Fibroblast of lung (primary cell): ENCODE data around the gene INTS1. TPM values are rescaled to one million over a fixed set of nuclear protein-coding genes. Genes with fewer than 3 reads are reported as not detected.

ENCODE experiments used
- DNase-seq, 2 donors: peaks; one replicate each; pipeline versions ENCODE4 v3.0.0 to v3.0.0-alpha.2; 2010; ENCODE audit warnings: low read depth in 2 of 2
- H2AFZ ChIP-seq: 2 replicates; pipeline ENCODE4 v1.5.1; 2012; ENCODE audit warnings: low read length, control low read depth, inconsistent platforms
- H3K27ac ChIP-seq: 2 replicates; pipeline ENCODE4 v1.5.1; 2011; ENCODE audit warnings: low read length, control low read depth; ENCODE audit not compliant: insufficient read depth
- H3K27me3 ChIP-seq: 2 replicates; pipeline ENCODE4 v1.5.1; 2011; ENCODE audit warnings: mild to moderate bottlenecking, low read length; ENCODE audit not compliant: control insufficient read depth, insufficient read depth
- H3K36me3 ChIP-seq: 2 replicates; pipeline ENCODE4 v1.5.1; 2011; ENCODE audit warnings: low read length; ENCODE audit not compliant: control insufficient read depth, insufficient read depth
- H3K4me1 ChIP-seq: 2 replicates; pipeline ENCODE4 v1.5.1; 2011; ENCODE audit warnings: low read length; ENCODE audit not compliant: control insufficient read depth, insufficient read depth; ENCODE audit errors: extremely low read depth
- H3K4me2 ChIP-seq: 2 replicates; pipeline ENCODE4 v1.5.1; 2011; ENCODE audit warnings: low read length, control low read depth; ENCODE audit not compliant: insufficient read depth; ENCODE audit errors: extremely low read depth
- H3K4me3 ChIP-seq, 4 experiments: fragments of 200-600 bp in 1 of 4; sonication (generic) in 1 of 4; replicated peaks in 1 of 4; 2 replicates each; pipeline ENCODE4 v1.5.1; 2011 to 2016; ENCODE audit warnings: low read length in 4 of 4, low read depth in 3 of 4, mild to moderate bottlenecking in 3 of 4, control low read depth in 2 of 4, inconsistent platforms in 1 of 4, mixed read lengths in 1 of 4; ENCODE audit not compliant: insufficient read depth in 1 of 4; ENCODE audit errors: control extremely low read depth in 1 of 4
- H3K79me2 ChIP-seq: 2 replicates; pipeline ENCODE4 v1.5.1; 2012; ENCODE audit warnings: mild to moderate bottlenecking, low read length, inconsistent platforms; ENCODE audit not compliant: control insufficient read depth, insufficient read depth
- H3K9ac ChIP-seq: 2 replicates; pipeline ENCODE4 v1.5.1; 2011; ENCODE audit warnings: mild to moderate bottlenecking, low read length, control low read depth; ENCODE audit not compliant: insufficient read depth
- H3K9me3 ChIP-seq: 2 replicates; pipeline ENCODE4 v1.5.1; 2012; ENCODE audit warnings: low read depth, low read length; ENCODE audit not compliant: control insufficient read depth, insufficient read depth
- H4K20me1 ChIP-seq: 2 replicates; pipeline ENCODE4 v1.5.1; 2011; ENCODE audit warnings: low read length; ENCODE audit not compliant: control insufficient read depth, insufficient read depth; ENCODE audit errors: extremely low read depth
- CTCF ChIP-seq, 2 donors: IDR thresholded peaks in 1 of 2; conservative IDR thresholded peaks in 1 of 2; 1 replicate in 1 of 2; 2 replicates in 1 of 2; pipeline ENCODE4 v1.5.1; 2011 to 2012; ENCODE audit warnings: low read length in 2 of 2, control low read depth in 1 of 2, inconsistent platforms in 1 of 2, low read depth in 1 of 2, mild to moderate bottlenecking in 1 of 2
- EZH2 ChIP-seq: IDR thresholded peaks from 2 replicates; pipeline ENCODE4 v1.5.1; 2012; ENCODE audit warnings: low read length, control low read depth, mild to moderate bottlenecking; ENCODE audit errors: missing control alignments
- polyA plus RNA-seq, 2 donors: library from polyadenylated mRNA; depleted of rRNA in 1 of 2; stranded (reverse) in 1 of 2; unstranded in 1 of 2; fragments of >200 nt; gene quantifications; 2 replicates each; pipeline ENCODE4 v1.2.1, GENCODE V29; 2011 to 2012; ENCODE audit warnings: missing spikeins in 1 of 2
- total RNA-seq: library from RNA; depleted of rRNA; stranded (reverse); fragments of >200 nt; gene quantifications from 2 replicates; pipeline ENCODE4 v1.2.1, GENCODE V29; 2014

The INTS1 gene
- total and polyA plus RNA-seq, 2 donors (not counting 1 experiment from before 2014, with no cell fraction given), result 7.1 to 35.5 TPM

- H4K20me1 ChIP-seq, result no peaks in the 10 kb centered on the region
- DNase-seq, result no peak
- peak overlapping the region; percentile 100 for H3K27ac ChIP-seq
- H3K4me3 ChIP-seq, result peak overlapping the region in 3 of 4 experiments; percentile 21 to 60 (median 25)
- H3K4me1 ChIP-seq, result peaks cover 31% of the 10 kb centered on the region
- H3K9ac ChIP-seq, result peak overlapping the region; percentile 99
- H3K4me2 ChIP-seq, result peak overlapping the region; percentile 72
- TF ChIP-seq EZH2 (no peak), CTCF (conservative IDR thresholded peaks at IDR 0.05 in 1 of 2, IDR thresholded peaks at IDR 0.05 in 1 of 2; ENCODE audit: low read depth in 1 of 2, low read length in 2 of 2) (no peak)
- H3K27me3 ChIP-seq, result no peaks in the 10 kb centered on the region
- H3K79me2 ChIP-seq, result peaks cover 49% of the 10 kb centered on the region
- H2AFZ ChIP-seq, result no peak overlapping the region
- peaks cover 31% of the 10 kb centered on the region for H3K36me3 ChIP-seq
- H3K9me3 ChIP-seq, result no peaks in the 10 kb centered on the region
These were observed 34.5 kb upstream of the INTS1 start for GRCh38 chr7:1538544-1539180.

- H3K27me3 ChIP-seq, result no peaks in the 10 kb centered on the region
- H3K9me3 ChIP-seq, result no peaks in the 10 kb centered on the region
- no peak overlapping the region for H2AFZ ChIP-seq
- H3K4me3 ChIP-seq, result peak overlapping the region; percentile 25 to 60 (median 44)
- no peak for TF ChIP-seq CTCF (conservative IDR thresholded peaks at IDR 0.05 in 1 of 2, IDR thresholded peaks at IDR 0.05 in 1 of 2; ENCODE audit: low read depth in 1 of 2, low read length in 2 of 2)
- TF ChIP-seq EZH2, result no peak
- H3K4me1 ChIP-seq, result peaks cover 39% of the 10 kb centered on the region
- H3K36me3 ChIP-seq, result peaks cover 31% of the 10 kb centered on the region
- DNase-seq, result peak; percentile 95 to 96
- H3K4me2 ChIP-seq, result peak overlapping the region; percentile 90
- H3K9ac ChIP-seq, result peak overlapping the region; percentile 99
- H4K20me1 ChIP-seq, result no peaks in the 10 kb centered on the region
- peak overlapping the region; percentile 100 for H3K27ac ChIP-seq
- H3K79me2 ChIP-seq, result peaks cover 56% of the 10 kb centered on the region
These were observed 33.6 kb upstream of the INTS1 start for GRCh38 chr7:1537535-1538412.

DNA sequence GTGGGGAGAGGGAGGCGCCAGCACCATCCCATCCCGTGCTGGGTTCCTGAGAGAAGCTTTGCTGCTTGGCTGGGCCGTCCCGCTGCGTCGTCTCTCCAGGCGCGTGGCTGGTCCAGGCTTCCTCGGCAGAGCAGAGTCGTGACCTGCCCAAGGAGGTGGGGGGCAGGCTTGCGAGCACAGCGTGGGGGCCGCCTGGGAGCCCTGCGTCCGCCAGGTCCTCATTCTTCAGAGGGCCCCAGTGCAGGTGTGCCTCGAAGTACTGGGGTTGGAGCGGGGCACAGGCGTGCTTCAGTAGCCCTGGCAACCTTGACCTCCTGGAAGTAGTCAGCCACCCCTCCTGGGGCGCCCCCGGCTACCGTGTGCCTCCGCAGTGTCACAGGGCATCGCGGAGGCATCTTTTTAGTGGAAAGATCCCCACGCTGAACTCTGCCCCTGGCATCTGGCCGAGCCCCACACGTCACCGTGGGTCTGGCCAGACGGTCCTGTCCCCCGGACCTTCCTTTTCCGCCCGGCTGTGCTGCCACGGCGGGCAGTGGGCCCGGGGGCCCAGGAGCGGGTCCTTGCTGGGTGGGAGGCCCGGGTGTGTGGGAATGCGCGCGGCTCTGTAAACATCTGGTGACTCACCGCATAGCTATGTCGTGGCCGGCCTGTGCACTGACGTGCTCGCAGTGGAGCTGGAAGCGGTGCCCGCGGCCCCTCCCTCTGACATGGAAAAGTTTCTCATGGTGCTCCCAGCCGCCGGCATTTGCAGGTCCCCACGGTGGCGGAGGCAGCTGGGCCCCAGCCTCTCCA lies 32.8 kb upstream of the INTS1 start:
- H3K9me3 ChIP-seq, result no peaks in the 10 kb centered on the region
- H3K4me3 ChIP-seq, result peak overlapping the region; percentile 25 to 60 (median 44)
- H3K9ac ChIP-seq, result peak overlapping the region; percentile 99
- H3K4me2 ChIP-seq, result peak overlapping the region; percentile 90
- peaks cover 40% of the 10 kb centered on the region for H3K4me1 ChIP-seq
- peak overlapping the region; percentile 100 for H3K27ac ChIP-seq
- DNase-seq, result peak; percentile 99
- H3K27me3 ChIP-seq, result no peaks in the 10 kb centered on the region
- H3K36me3 ChIP-seq, result peaks cover 29% of the 10 kb centered on the region
- TF ChIP-seq EZH2 (no peak), CTCF (conservative IDR thresholded peaks at IDR 0.05 in 1 of 2, IDR thresholded peaks at IDR 0.05 in 1 of 2; ENCODE audit: low read depth in 1 of 2, low read length in 2 of 2) (no peak)
- H3K79me2 ChIP-seq, result peaks cover 56% of the 10 kb centered on the region
- H4K20me1 ChIP-seq, result no peaks in the 10 kb centered on the region
- no peak overlapping the region for H2AFZ ChIP-seq
